Gastroesophageal sphincter (tissue), 3 donors: Measurements from ENCODE around the gene TBC1D1.

Experiments
- POLR2A ChIP-seq, 2 donors: fragments of 450-650 bp; IDR thresholded peaks; one replicate each; pipeline ENCODE4 v1.6.1; 2017; ENCODE audit warnings: antibody characterized with exemption in 2 of 2, mild to moderate bottlenecking in 2 of 2, moderate library complexity in 1 of 2
- POLR2AphosphoS5 ChIP-seq: sonication (generic); formaldehyde crosslinking; IDR thresholded peaks from one replicate; pipeline ENCODE4 v1.6.1; 2017; ENCODE audit warnings: antibody characterized with exemption
- TF ChIP-seq, protein P1 (sequence below), 4 experiments: fragments of 200-600 bp in 2 of 4; fragments of 450-650 bp in 2 of 4; sonication (generic) in 1 of 4; IDR thresholded peaks; one replicate each; pipeline ENCODE4 v1.5.1; 2017 to 2019; ENCODE audit warnings: antibody characterized with exemption in 4 of 4, mild to moderate bottlenecking in 2 of 4, moderate library complexity in 2 of 4

DNA sequence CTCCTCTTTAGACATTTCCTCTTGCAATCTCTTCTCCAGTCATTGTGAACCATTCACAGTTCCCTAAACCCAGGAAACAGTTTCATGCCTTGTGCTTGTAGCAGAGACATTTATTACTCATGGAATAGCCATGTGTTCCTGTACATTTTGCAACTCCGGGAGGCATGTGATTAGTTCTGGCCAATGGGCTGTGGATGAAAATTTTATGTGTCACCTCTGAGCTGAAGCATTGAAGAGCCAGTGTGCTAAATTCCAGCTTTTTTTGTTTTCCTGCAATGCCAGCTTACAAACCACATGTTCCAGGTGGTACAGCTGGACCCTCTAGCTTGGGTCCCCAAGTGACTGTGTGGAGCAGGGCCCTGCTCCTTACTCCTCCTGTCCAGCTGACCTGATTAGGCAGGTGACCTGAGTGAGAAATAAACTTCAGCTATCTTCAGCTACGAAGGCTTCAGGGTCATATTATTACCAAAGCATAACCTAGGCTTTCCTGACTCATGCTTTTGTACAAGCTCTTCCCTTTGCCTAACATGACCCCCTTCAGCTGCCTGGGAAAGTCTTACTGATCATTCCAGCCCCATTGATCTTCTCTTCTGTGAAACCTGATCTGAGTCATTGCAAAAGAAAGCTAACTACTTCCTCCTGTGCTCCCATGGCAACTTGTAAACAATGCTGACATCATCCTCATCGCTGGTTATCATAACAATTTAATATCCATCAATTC is 269.8 kb downstream of the TBC1D1 start:
- TF ChIP-seq POLR2AphosphoS5 (peak; percentile 49), POLR2A (IDR thresholded peaks at IDR 0.05) (no peak)
- TF ChIP-seq, protein P1, sequence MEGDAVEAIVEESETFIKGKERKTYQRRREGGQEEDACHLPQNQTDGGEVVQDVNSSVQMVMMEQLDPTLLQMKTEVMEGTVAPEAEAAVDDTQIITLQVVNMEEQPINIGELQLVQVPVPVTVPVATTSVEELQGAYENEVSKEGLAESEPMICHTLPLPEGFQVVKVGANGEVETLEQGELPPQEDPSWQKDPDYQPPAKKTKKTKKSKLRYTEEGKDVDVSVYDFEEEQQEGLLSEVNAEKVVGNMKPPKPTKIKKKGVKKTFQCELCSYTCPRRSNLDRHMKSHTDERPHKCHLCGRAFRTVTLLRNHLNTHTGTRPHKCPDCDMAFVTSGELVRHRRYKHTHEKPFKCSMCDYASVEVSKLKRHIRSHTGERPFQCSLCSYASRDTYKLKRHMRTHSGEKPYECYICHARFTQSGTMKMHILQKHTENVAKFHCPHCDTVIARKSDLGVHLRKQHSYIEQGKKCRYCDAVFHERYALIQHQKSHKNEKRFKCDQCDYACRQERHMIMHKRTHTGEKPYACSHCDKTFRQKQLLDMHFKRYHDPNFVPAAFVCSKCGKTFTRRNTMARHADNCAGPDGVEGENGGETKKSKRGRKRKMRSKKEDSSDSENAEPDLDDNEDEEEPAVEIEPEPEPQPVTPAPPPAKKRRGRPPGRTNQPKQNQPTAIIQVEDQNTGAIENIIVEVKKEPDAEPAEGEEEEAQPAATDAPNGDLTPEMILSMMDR (IDR thresholded peaks at IDR 0.05) = no peak
